Neural cell (in vitro differentiated cells): ENCODE measurements around the gene SUMO2.

ENCODE experiments used
- CTCF ChIP-seq: fragments of 450-650 bp; IDR thresholded peaks from 2 replicates; pipeline ENCODE4 v1.5.1; 2014; ENCODE audit warnings: antibody characterized with exemption, mild to moderate bottlenecking, moderate library complexity; ENCODE audit not compliant: poor library complexity, severe bottlenecking
- EP300 ChIP-seq: fragments of 450-650 bp; conservative IDR thresholded peaks from 2 replicates; pipeline ENCODE4 v1.6.1; 2014; ENCODE audit warnings: antibody characterized with exemption, mild to moderate bottlenecking, moderate library complexity; ENCODE audit not compliant: poor library complexity, severe bottlenecking
- EZH2 ChIP-seq: fragments of 200-600, 300-800 bp; shearing (Covaris generic), sonication (generic); IDR thresholded peaks from 2 replicates; pipeline ENCODE4 v1.6.1; 2014; ENCODE audit warnings: antibody characterized with exemption, low read length, borderline replicate concordance, mild to moderate bottlenecking; ENCODE audit not compliant: insufficient read depth, poor library complexity, severe bottlenecking
- POLR2AphosphoS5 ChIP-seq: IDR thresholded peaks from 2 replicates; pipeline ENCODE4 v1.6.1; 2012
- RAD21 ChIP-seq: fragments of 450-650 bp; conservative IDR thresholded peaks from 2 replicates; pipeline ENCODE4 v1.6.1; 2014; ENCODE audit warnings: antibody characterized with exemption, mild to moderate bottlenecking, moderate library complexity
- TAF1 ChIP-seq: IDR thresholded peaks from 2 replicates; pipeline ENCODE4 v1.6.1; 2012; ENCODE audit warnings: low read depth

GRCh38 chr17:75183999-75184884 lies 1.5 kb upstream of the SUMO2 start:
- TF ChIP-seq TAF1 (no peak), CTCF (no peak), EZH2 (no peak), POLR2AphosphoS5 (no peak), RAD21 (no peak), EP300 (no peak)
